Activated CD8-positive, alpha-beta memory T cell treated with anti-CD3 and anti-CD28 coated beads for 48 hours (primary cell): ENCODE results near the gene AGA.

ENCODE experiments used
- DNase-seq, 3 experiments: peaks; one replicate each; pipeline ENCODE4 v3.0.0-alpha.2; 2020; ENCODE audit warnings: low read depth in 2 of 3, low spot score in 2 of 3

AGA gene

GRCh38 chr4:177447417-177448004 lies 5.3 kb upstream of the AGA start:
- no peak for DNase-seq

DNA sequence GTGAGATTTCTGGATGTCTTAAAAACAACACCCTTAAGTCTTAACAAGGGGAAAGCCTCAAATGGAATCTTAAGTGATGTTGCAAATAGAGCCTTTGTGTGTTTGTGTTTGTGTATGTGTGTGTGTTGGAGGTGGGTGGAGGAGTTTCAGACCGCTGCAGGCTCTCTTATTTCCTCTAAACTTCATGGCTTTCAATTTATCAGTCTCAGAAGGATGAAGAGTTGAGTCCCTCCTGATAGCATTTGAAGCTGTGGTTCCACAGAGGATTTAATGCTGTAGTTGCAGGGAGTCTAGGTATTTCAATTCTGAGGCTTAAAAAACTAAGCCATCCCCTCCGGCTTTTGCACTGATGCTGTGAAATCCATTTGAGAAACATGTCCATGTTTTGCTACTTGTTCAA lies 4.3 kb upstream of the AGA start:
- no peak for DNase-seq

DNA sequence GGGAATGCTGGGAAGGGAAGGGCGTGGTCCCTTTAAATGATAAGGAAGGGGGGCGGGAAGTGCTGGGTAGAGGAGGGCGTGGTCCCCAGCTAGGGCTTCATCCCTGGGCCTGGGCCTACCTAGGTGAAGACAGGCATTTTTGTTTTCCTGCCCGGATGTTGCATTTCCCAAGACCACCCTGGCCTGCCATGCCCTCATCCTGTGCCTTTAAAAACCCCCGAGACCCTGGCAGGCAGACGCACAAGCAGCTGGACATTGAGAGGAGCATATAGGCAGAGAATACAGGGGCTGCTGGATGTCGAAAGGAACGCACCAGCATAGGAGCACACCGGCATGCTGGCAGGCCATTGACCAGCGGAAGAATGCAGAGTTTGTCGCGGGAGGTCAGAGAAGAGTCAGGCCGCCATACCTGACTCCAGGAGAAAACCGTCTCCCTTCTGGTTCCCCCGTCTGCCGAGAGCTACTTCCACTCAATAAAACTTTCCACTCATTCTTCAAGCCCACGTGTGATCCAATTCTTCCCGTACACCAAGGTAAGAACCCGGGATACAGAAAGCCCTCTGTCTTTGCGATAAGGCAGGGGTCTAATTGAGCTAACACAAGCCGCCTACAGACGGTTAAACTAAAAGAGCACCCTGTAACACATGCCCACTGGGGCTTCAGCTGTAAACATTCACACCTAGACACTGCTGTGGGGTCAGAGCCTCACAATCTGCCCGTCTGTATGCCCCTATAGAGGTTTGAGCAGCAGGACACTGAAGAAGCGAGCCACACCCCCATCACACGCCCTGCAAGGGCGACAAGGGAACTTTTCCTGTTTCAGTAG lies 2.9 kb upstream of the AGA start:
- DNase-seq: no peak

GRCh38 chr4:177441061-177441802 lies 1.0 kb downstream of the AGA start:
- DNase-seq: peak in 1 of 3 experiments; percentile 1

- no peak for DNase-seq
Observed at GRCh38 chr4:177436456-177436855, 5.8 kb downstream of the AGA start.

DNA sequence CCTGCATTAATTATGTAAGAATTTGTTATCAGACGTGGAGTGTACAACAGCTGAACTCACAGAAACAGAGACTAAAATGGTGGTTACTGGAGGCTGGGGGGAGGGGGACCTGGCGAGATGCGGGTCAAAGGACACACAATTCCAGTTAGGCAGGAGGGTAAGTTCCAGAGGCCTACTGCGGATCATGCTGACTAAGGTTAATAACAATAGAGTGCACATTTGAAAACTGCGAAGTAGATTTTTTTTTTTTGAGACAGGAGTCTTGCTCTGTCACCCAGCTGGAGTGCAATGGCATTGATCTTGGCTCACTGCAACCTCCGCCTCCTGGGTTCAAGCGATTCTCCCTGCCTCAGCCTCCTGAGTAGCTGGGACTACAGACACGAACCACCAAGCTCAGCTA lies 7.6 kb downstream of the AGA start:
- no peak for DNase-seq

- DNase-seq: no peak
Observed at GRCh38 chr4:177427192-177427591, 15.0 kb downstream of the AGA start.

GRCh38 chr4:177419434-177419833 lies 22.8 kb downstream of the AGA start:
- no peak for DNase-seq

DNA sequence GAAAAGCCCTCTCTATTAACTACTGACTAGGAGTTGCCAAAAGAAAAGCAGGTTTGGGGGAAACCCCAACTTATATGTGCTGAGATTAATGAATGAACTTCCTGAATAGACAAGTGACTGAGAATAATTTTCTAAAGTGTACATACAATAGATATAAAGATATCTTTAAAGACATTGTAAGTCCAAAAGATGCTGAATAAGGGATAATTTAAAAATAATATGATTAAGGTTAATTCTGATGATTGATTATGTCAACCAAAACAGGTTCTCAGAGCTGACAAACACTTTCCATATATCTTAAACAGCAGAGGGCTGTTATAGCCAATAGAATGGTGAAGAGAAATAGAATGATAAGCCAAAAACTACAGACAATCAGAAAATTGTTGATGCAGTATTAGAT lies 28.6 kb downstream of the AGA start:
- DNase-seq: no peak

GRCh38 chr4:177413076-177413475 lies 29.2 kb downstream of the AGA start:
- DNase-seq: no peak

DNA sequence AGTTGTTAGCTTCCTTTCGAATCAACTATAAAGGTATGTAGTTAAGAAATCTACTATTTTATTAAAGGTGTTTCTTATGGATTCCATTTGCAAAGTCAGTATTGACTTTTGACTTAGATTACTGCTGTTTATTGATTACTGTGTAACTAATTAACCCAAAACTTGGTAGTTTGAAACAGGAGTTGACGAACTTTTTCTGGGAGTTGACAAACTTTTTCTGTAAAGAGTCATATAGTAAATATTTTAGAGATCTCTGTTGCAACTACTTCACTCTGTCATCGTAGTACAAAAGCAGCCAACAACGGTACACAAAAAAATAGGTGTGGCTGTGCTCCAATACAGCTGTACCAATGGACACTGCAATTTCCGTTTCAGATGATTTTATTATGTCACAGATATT lies 30.2 kb downstream of the AGA start:
- no peak for DNase-seq

DNA sequence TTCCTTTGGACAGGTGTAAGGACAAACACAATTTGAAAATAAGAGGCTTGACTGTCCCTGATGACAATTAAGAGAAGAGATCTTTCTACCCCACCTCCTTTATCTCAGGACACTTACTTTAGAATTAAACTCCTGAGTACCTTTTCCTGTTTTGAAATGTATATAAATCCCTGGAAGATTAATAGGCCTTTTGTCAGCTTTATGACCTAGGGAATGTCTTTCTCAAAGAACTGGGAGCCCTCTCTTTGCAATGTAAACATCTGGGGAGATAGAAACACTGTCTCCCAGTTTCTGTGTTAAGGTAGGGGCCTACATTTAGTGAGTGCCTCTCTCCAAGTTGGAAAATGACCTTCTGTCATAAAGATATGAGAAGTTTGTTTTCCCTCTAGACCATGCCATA lies 31.7 kb downstream of the AGA start:
- no peak for DNase-seq

- no peak for DNase-seq
Observed at GRCh38 chr4:177408023-177408422, 34.2 kb downstream of the AGA start.

DNA sequence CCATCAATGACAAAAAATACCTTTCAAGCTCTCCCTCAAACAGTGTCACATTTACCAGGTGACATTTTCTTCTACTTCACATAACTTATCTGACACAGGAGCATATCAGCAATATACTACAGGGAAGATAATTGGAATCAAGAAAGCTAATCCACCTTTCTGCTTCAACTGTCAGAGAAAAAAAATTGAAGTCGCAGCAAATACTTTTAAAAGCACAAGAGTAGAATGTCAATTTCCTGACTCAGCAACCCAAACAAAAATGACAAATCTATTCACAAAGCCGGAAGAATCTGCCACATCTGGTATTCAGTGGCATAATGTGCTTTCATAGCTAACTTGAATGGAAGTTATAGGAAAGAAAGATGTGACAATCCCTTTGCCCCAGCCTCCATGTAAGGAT lies 36.7 kb downstream of the AGA start:
- no peak for DNase-seq

DNA sequence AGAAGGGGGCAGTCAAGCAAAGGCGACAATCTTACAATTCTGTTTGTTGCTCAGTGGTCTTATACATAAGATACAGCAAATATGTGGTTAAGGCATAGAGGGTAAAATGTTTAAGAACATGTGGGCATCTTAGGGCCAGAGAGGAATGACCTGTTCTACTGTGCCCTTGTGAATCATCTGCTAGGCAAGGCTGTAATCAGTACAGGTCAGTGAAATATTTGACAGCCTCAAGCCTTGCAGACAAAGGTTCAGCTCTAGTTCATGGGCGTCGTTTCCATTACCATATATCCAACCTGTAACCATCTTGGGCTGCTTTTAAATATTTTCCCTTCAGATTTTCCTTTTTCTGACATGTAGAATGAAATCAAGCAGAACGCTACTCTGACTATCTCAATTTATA lies 37.3 kb downstream of the AGA start:
- DNase-seq: no peak

- DNase-seq: no peak
Observed at GRCh38 chr4:177404342-177404741, 37.9 kb downstream of the AGA start.

GRCh38 chr4:177403746-177404145 lies 38.5 kb downstream of the AGA start:
- no peak for DNase-seq

DNA sequence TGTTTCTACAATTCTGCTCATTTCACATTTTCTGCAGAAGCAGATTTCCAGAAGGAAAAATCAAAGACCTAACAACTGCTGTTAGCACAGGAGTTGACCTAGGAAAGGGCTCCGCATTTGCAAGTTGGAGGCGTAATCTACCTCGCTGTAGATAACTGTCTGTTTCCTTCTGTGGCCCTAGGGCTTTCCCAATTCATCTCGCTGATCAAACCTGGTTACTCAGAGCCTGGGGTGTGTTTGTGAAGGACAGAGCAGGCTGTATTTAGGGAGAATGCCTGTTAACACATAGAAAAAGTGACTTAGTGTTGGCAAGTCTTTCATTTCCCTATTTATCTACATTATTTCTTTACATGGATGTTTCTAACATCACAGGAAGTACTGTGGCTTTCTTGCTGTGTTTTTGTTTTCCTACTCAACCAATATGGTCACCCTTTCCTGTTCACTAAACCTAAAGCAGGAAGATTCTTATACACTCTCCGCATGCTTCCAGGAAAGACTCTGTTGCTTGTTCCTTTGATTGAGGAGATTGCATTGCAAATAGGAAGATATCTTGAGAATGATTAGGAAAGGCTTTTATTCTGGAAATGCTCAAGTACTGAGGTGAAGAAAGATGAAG lies 40.5 kb downstream of the AGA start:
- DNase-seq: no peak

DNA sequence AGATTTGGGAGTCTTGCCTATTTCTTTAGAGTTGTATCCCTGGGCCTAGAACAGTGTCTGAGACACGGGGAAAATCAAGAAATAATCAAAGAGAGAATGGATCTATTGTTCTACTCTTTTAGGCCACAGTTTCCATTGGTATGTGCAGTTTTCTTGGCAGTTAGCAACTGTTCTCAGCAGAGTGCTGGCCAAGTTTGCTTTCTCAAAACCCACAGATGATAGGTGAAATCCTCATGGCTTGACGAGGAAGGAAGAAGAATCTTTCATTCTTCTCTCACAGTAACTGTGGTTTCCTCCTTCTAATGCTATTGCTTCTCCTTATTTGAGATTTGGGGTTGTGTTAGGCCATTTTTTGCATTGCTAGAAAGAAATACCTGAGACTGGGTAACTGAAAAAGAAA lies 42.2 kb downstream of the AGA start:
- no peak for DNase-seq

DNA sequence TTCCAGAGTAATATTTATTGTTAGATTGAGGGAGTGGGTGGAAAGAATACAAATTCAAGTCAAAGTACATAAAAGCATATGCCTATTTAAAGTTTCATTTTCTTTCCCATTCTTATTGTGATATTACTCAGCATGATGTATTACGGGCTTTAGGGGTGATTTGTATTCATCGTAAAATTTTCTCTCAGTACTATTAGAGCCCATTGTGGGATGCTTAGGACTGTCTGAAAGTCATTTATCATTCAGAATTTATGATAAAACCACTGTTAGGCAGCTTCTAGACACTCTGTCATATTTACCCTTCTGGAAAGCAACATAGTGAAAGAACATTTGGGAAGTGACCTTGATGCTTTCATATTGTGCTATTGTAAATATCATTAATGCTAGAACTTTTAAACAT lies 45.9 kb downstream of the AGA start:
- no peak for DNase-seq

DNA sequence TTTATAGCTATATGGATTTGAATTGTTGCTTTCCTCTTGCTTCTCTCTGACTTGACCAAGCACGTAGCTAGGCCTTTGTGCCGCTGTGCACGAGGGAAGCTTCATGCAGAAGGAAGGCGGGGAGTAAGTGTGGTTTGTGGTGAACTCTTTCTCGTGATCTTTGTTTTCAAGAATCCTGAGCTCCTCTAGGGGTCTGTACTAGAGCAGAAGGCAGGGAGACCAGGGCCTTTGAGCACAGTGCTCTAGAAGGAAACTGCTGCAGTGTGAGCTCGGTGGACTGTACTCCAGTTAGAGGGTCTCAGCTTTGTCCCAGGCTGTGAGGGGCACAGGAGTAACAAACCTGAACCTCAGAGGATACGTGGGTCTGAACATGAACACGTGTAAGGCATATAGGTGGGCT lies 49.0 kb downstream of the AGA start:
- peak in 1 of 3 experiments; percentile 3 for DNase-seq

- DNase-seq: no peak
Observed at GRCh38 chr4:177391953-177392352, 50.3 kb downstream of the AGA start.
